Measurements from ENCODE around the gene FBXO31.

The FBXO31 gene

GRCh38 chr16:87278191-87279093, 105.1 kb downstream of the FBXO31 start:
- Histone ChIP-seq H3K9me3 (no peaks in the 10 kb centered on the region), H3K4me1 (ENCODE audit: control insufficient read depth in 1 of 2, insufficient read depth in 1 of 2, low read depth in 1 of 2, low read length in 1 of 2) (no peaks in the 10 kb centered on the region), H3K27ac (no peak overlapping the region), H3K27me3 (peaks cover 45% of the 10 kb centered on the region), H3K36me3 (no peaks in the 10 kb centered on the region), H3K4me3 (ENCODE audit: low read depth in 1 of 2, low read length in 1 of 2) (no peak overlapping the region)
- no peak for TF ChIP-seq CTCF (IDR thresholded peaks at IDR 0.05)
